HFF-Myc (cell line): ENCODE data around the gene LIX1L.

Source experiments
- DNase-seq: peaks from one replicate; pipeline ENCODE4 v3.0.0-alpha.2; 2011; ENCODE audit warnings: low read depth; ENCODE audit errors: extremely low read depth
- H3K4me3 ChIP-seq: replicated peaks from 2 replicates; pipeline ENCODE4 v1.5.1; 2011; ENCODE audit warnings: low read depth, mild to moderate bottlenecking, control low read depth, low read length
- CTCF ChIP-seq: IDR thresholded peaks from 2 replicates; pipeline ENCODE4 v1.5.1; 2012; ENCODE audit warnings: mild to moderate bottlenecking, low read depth, low read length, control low read depth; ENCODE audit errors: missing control alignments

The LIX1L gene

GRCh38 chr1:145956781-145957442 lies 905 bp downstream of the LIX1L start:
- no peak for DNase-seq
- TF ChIP-seq CTCF, result no peak
- peak overlapping the region; percentile 56 for H3K4me3 ChIP-seq

- DNase-seq, result no peak
- H3K4me3 ChIP-seq, result peak overlapping the region; percentile 56
- no peak for TF ChIP-seq CTCF
These were observed 1.5 kb downstream of the LIX1L start for GRCh38 chr1:145956361-145956760.

- no peak for TF ChIP-seq CTCF
- H3K4me3 ChIP-seq, result peak overlapping the region; percentile 56
- no peak for DNase-seq
These were observed 2.4 kb downstream of the LIX1L start for GRCh38 chr1:145955436-145955835.

GRCh38 chr1:145953861-145954260 lies 4.0 kb downstream of the LIX1L start:
- DNase-seq, result no peak
- no peak for TF ChIP-seq CTCF
- no peak overlapping the region for H3K4me3 ChIP-seq

- no peak for DNase-seq
- no peak overlapping the region for H3K4me3 ChIP-seq
- no peak for TF ChIP-seq CTCF
These were observed 4.9 kb downstream of the LIX1L start for GRCh38 chr1:145952903-145953302.

- DNase-seq, result no peak
- no peak overlapping the region for H3K4me3 ChIP-seq
- no peak for TF ChIP-seq CTCF
These were observed 6.3 kb downstream of the LIX1L start for GRCh38 chr1:145951526-145951925.

- DNase-seq, result no peak
- no peak overlapping the region for H3K4me3 ChIP-seq
- no peak for TF ChIP-seq CTCF
These were observed 8.6 kb downstream of the LIX1L start for GRCh38 chr1:145949219-145949618.
